NCI-H146 (cell line): ENCODE results near the gene KCNT1.

Experiments used
- DNase-seq: peaks from one replicate; lab custom pipeline; 2025; lab: John Stamatoyannopoulos, UW

Gene KCNT1

DNA sequence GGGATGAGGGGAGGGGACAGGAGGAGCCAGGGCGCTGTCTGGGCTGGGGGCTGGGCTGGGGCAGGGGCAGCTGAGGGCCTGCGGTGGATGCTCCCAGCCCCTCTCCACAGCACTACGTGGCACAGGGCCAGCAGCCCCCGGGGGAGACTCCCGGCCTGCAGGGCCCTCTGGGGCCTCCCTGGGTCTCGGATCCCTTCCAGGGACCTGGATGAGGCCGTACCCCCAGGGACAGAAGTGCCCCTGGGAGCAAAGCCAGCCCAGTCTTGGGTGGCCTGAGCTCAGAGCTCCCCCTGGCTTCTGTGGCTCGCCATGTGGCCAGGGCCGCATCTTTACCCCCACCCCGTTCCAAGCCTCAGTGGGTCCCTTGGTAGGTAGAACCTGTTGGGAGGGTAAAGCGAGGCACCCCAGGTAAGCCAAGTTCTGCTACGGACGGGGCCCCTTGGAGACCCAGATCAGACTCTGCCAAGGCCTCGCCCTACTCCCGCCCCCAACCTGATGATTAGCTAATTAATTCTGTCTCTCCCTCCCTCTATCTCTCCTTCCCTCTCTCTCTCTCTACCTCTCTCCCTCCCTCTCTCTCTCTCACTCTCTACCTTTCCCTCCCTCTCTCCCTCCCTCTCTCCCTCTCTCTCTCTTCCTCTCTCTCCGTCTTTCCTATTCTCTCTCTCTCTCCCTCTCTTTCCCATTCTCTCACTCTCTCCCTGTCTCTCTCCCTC, 24.3 kb downstream of the KCNT1 start:
- DNase-seq = no peak

DNA sequence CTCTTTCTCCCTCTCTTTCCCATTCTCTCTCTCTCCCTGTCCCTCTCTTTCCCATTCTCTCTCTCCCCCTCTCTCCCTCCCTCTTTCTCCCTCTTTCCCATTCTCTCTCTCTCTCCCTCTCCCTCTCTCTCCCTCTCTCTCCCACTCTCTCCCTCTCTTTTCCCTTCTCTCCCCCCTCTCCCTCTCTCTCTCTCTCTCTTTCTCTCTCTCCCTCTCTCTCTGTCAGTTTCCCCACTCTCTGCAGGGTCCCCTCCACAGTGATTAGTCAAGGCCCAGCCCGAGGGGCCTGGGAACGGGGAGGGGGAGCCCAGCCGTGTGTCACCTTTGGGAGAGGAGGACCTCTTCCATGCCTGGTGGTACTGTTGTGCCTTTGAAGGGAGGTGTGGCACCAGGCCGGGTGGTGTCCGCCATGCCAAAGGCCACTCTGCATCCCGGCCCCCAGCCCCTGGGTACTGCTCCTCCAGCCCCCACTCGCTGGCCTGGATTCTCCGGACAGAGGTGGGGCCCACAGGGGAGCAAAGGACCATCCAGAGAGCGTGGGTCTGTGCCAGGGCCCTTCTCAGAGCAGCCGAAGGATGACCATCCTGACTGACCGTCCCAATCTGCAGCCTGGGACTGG, 25.4 kb downstream of the KCNT1 start:
- no peak for DNase-seq

DNA sequence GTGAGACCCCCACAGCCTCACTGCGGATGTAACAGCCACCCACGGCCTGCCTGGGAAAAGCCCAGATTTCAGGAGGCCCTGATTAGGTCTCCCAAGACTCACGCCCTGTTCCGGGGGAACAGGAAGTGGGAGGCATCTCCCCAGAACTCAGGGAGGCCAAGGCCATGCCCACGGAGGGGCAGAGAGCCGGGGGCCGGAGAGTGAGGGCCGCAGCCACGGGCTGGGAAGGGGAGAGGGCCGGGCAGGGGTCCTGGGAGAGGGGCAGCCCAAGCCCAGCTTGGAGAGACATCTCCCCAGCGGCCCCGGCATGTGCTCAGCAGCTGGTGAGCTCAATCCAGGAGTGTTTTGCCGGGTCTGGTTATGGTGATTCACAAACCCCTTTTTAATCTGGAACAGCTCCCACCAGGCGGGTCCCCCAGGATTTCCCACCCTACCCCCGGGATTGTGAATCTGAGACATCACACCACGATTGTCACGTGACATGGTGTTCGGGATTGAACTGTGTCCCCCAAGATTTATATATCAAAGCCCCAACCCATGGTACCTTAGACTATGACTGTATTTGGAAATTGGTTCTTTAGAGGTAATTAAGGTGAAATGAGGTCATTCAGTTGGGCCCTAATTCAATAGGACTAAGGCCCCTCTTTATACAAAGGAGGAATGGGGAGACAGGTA, 26.6 kb downstream of the KCNT1 start:
- DNase-seq = no peak

DNA sequence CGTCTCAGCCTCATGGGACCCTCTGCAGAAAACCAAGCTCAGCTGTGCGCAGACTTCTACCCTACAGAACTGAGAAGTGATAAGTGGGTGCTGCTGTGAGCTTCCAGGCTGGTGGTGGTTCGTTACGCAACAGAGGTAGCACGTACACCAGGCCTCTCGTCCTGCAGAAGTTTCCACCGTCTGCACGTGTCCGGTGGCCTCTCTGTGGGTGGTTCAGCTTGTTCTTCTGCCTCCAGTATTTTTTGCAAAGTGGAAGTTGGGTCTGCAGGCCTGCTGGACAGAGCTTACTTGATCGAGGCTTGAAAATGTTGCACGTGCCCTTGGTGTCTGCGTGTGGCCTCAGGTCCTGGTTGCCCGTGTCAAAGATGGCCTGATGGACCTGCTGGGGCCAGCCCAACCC, 27.5 kb downstream of the KCNT1 start:
- no peak for DNase-seq

DNA sequence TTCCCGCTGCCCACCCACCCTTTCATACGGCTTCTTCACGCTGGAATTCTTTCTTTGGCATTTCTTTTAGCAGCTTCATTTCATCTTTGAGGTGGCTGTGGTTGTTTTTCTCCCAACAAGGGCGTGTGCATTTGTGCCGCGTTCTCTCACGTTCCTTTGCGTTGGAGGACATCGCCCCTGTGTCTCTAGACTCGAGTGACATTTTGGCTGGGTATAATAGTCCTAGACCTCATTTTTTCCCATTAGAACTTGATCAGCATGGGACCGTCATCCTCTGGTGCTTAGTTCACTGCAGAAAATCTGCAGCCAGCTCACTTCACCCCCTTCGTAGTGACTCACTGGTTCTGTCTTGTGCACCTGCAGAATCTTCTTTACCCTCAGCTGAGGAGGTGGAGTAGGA, 29.5 kb downstream of the KCNT1 start:
- DNase-seq = no peak

DNA sequence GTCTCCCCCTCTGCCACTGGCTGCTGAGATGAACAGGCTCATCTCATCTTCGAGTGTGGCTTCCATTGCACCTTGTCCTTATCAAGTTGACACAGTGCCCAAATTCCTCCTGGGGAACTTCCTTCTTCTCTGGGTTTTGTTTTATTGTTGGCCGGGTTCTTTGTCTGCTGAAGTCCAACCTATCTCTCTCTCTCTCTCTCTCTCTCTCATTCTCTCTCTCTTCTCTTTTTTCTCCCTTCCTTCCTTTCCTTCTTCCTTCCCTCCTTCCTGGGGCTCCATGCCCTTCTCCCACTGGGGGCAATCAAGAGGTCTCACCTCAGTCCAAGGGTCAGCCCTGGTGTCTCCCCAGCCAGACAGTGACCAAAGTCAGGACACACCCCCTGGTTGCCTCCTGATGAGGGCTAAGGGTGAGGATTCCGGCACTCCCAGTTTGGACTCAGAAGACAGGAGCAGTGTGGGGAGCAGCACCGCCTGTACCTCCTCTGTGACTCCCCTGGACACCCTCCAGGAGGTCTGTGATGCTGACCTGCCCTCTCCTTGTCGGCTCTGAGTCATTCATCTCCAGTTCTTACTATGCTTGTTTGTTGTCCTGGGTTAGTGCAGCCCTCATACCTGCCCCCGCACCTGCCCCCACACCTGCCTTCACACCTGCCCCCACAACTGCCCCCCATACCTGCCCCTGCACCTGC, 30.7 kb downstream of the KCNT1 start:
- DNase-seq = no peak

DNA sequence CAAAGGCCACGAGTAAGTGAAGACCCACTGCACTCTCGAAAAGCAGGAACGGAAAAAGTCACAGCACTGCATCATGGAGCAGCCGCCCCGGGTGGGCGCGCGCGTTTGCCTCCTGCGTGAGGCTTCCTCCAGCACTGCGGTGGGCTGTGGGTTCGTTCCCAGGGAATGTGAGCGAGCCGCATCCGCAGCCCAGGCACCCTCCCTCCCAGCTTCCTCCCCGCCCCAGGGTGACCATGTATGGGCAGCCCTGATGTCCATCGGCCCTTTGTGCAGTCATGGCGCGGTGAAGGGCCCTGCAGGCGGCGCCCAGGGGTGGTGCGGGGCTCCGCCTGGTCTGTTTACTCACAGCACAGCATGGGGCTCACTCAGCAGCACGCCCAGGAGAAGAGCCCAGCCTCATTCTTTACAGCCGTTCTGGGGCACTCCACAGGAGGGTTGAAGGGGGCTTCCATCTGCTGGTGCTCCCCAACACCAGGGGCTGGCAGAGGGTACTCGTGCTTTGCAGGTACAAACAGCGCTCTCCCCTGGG, 32.7 kb downstream of the KCNT1 start:
- DNase-seq = no peak

DNA sequence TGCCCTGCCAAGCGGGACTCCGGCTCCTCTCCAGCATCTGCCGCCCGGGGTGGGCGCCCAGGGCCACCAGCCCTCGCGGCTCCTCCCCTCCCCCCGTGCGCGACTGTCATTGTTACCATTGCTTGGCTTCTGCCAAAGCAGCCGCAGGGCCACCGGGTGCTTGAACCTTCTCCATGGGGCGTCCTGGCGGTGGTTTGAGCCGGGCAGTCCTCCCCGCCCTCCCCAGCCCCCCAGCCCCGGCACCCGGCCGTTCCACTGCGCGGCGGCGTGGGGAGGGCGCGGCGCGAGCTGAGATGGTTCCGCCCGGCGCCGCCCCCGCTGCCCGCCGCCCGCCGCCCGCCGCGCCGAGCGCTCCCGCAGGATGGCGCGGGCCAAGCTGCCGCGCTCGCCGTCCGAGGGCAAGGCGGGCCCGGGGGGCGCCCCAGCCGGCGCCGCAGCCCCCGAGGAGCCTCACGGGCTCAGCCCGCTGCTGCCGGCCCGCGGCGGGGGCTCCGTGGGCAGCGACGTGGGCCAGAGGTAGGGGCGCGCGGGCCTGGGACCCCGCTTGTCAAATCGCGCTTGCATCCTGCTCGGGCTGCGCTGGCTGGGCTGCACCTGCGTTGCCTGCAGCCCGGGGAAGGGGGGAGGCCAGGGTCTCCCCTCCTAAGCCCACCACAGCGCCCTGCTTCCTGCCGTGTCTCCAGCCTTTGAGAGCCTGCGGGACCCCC, 34.4 kb downstream of the KCNT1 start:
- no peak for DNase-seq

DNA sequence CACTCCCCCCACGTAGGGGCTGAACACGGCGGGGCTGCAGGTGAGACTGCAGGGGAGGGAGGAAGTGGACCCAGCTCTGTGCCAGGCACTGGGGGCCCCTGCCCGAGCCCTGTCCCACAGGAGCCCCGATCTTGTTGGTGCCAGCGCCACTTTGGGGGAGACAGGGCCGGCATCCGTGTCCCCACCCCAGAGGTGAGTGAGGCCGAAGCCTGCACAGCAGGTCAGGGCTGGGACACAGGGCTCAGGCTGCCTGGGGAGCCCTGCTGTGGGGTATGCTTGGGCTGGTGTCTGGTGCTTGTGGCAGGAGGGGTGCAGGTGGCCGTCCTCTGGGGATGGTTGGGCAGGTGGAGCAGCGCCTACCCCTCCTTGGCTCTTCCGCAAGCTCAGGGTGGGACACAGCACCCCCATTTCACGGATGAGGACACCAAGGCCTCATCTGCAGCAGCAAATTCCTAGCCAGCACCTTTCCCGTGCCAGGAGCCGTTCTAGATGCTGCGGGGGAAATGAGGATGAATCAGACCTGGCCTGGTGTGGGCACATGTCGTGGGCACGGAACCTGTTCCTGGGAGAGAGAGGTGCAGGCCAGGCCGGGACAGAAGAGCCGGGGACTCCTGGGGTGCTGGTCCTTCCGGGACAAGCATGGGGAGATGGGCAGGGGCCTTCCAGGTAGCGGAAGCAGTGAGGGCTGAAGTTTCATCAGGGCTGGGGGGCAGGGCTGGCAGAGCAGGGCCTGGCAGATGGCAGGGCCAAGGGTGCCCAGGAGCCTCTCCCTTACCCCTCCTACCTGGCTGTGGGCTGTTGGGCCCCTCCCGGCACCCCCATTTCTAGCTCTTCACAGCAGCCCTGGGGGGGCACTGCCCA, 35.2 kb downstream of the KCNT1 start:
- DNase-seq = no peak

DNA sequence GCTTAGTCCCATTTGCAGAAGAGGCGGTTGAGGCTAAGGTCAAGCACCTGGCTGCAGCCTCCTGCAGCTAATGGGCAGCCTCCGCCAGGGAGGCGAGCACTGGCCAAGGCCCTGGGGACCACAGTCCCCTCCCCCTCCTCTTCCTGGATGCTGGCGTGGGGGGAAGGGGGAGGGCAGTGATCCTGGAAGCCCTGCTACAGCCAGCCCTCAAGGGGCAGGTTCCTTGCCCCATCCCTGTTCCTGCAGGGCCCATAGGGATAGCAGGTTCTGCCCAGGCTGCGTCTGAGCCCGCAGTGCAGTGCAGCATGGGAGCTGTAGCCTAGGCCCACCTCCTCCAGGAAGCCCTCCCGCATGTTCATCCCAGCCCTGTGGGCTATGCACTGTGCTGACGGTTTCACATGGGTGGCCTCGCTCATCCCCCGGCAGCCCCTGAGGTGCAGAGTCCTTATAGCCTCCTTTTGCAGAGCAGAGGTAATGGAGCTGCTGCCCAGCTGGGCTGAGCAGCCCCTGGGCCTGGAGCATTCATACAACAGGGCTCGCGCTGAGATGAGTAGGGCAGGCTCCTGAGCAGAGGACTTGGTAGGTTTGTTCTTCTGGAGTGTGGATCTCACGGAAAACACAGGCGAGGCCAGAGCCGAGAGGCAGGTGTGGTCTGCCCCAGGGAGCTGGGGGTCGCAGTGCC, 36.0 kb downstream of the KCNT1 start:
- no peak for DNase-seq

DNA sequence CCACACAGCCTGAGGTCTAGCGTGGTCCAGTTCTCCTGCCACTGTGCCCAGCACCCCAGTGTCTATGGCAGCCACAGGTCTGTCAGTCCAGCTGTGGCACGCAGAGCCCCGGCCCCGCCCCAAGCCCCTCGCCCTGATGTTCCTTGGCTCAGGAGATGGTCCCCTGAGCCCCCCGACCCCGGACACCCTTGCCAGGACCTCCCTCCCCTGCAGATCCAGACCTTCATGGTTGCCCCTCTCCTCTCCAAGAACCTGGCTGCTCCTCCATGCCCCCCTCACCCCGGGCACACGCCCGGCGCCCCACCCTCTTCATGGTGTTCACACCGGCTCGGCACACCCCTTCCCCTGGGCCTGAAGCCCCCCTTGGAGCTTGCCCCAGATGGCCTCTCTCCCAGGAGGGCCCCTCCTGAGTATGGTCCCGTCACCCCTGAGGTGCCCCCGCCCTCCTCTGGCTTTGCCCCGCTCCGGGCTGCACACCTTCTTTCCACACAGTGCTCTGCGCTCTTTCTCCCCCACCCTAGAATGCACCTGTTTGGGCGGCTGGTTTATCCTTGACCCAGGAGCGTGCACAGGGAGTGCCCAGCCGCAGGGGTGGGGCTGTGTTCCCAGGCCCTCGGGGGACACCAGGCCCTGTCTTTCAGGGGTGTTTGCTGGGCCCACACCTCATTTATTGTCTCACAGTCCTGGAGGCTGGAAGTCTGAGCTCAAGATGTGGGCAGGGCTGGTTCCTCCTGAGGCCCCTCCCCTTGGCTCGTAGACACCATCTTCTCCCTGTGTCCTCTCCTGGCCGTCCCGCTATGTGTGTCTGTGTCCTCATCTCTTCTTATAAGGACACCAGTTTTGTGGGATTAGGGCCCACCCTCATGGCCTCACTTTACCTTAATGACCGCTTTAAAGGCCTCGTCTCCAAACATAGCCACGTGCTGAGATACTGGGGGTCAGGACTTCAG, 37.6 kb downstream of the KCNT1 start:
- no peak for DNase-seq

DNA sequence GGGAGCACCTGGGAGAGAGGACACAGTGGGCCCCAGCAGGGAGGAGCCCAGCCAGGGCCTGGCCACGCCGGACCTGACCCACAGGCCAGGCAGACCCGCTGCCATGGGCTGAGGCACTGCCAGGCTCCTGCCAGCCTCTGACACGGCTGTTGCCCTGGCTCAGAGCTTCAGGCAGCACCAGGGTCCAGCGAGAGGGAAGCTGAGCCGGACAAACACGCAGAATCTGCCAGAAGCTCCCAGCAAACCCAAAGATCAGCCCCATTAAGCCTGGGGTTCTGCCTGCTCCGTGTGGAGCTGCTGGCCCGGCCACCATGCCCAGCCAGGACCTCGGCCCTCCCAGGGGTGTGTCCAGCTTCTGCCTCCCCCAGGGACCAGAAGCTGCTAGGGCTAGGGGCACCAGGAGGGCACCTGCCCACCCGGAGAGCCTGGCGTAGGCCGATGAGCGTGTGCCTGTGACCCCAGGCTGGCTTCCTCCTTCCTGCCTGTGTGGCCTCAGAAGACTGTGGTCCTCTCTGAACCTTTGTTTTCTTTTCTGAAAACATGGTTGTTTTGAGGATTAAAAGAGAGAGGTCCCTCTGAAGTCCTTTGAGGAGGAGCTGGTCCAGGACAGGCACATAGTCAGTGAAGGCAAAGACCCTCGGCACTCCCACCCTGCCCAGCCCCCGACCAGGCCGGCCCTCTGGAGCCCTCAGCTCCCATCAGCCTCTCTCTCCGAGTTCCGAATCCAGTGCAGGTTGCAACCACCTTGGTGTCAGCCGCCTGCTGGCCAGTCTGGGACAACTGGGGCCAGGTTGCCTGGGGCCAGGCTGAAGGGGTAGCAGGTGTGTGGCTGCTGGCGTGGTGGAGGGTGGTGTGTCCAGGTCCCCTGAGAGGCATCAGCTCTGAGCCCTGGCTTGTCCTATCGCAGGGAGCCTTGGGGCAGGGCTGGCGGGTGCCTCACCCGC, 39.6 kb downstream of the KCNT1 start:
- DNase-seq = peak; percentile 20

DNA sequence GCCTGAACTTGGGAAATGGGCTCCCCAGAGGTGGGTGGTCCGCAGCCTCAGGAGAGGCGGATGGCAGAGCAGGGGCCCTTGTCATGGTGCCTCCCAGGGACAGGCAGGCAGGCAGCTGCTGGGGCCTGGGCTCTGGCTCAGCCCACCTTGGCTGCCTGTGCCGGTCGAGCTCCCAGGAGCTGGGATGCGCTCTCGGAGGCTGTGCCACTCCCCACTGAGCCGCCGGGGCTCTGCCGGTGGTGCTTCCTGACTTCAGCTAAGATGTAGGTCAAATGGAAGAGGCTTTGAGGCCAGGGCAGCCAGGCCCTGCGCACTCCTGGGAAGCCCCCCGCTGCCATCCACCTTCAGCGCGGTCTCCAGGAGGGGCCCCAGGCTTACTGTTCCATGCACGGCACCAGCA, 41.0 kb downstream of the KCNT1 start:
- DNase-seq = no peak

DNA sequence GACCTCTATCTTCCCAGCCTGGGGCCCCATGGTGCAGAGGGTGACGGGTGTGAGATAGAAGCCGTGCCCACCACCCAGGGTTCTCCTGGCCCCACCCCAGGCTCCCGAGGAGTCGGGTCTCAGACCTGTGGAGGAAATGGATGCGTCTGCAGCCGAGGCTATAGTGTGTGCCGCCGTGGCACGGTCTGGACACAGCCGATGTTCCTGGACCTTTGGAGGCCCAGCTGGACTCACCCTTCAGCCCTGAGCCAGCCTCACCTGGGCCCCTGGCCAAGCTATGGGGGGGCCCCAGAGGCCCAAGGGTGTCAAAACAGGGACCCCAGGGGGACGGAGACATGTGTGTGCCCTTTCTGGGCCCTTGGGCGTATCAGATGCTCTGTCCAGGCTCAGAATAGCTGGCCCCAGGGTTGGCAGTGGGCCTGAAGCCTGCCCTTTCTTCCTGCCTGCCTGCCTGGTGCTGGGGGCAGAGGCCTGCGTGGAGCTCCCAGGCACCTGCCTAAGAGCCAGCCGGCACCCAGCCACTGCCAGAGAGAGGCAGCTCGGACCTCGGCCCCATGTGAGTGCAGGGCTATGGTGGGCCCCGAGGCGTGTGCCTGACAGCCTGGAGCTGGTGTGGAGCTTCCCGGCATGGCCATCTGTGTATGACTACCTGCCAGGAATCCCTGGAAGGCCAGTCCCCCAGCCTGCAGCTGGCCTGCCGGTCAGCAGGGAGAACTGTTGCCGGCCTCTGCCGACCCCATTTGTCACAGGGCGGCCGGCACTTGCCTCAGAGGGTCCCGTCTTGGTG, 41.8 kb downstream of the KCNT1 start:
- no peak for DNase-seq

DNA sequence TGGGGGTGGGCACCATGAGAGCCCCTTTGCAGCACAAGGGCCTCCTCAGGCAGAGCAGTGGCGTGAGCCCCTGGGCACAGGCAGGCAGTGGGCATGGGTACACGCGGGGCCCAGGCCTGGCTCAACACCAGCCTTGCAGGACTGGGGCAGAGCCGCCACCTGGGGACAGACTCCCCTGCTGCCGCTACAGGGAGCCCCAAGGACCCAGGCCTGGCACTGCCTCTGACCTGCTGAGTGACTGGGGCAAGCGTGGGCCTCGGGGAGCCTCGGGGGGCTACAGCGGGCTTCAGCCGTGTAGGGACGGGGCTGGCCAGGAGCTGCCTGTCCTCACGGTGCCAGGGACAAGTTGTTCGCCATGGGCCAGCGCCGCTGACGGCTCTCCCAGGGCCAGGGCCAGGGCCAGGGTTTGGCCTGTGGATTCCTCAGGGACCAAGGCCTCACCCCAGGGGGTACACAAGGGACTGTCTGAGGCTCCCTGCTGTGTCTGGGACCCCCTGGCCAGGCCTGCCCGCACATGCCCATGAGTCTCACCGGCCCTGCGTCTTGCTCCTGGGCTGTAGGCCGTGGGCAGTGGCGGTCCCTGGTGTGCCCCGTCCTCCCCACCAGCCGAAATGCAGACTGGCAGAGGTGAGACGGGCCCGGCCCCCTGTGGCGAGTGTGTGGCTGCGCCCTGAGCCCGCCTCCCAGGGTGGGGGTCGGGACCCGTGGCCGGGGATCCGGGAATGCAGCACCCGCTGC, 42.5 kb downstream of the KCNT1 start:
- DNase-seq = no peak

DNA sequence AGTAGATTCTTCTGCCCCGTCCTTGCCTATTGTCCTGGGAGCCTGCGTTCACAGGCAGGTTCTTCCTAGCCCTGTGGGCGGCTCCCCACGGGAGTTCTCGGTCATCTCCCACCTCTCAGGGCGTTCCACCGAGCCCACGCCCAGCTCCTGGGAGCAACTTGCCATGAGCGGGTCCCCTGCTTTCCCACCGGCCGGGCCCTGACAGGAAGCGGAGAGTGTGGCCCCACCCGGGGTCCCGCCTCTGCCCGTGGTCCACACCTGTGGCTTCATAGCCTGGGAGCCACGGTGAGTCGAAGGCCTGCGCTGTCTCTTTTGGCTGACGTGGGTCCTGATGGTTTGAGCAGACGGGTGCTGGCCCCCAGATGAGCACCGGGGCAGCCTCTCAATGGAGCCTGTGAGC, 43.2 kb downstream of the KCNT1 start:
- DNase-seq = no peak
